Measurements from ENCODE around the gene PAPOLG. TPM values are rescaled to one million over a fixed set of nuclear protein-coding genes. Genes with fewer than 3 reads are reported as not detected.

Gene PAPOLG
- total and polyA plus RNA-seq, 2 of the 4 experiments (the other 2 are of a cell fraction), result 3.5 to 12.4 TPM

GRCh38 chr2:60821133-60821469 is 65.0 kb downstream of the PAPOLG start:
- no CpG with 5 or more reads among the region's 3 CpGs for WGBS, 2 experiments (ENCODE audit: extremely low coverage in 2 of 2, insufficient read length in 1 of 2)
- Histone ChIP-seq H3K9me3 (ENCODE audit: control insufficient read depth, insufficient read depth, low read length) (no peaks in the 10 kb centered on the region), H3K4me1 (ENCODE audit: control insufficient read depth, insufficient read depth, low read length) (no peaks in the 10 kb centered on the region), H2BK15ac (ENCODE audit: low read depth, low read length) (no peak overlapping the region), H3K4me3 (ENCODE audit: insufficient read depth, low read depth, low read length) (no peak overlapping the region), H3K4me2 (ENCODE audit: low read depth, low read length) (no peak overlapping the region), H2AK9ac (replicated peaks; ENCODE audit: low read depth, low read length, poor library complexity) (no peak overlapping the region), H3K27ac (ENCODE audit: insufficient read depth, low read length) (no peak overlapping the region), H3K18ac (ENCODE audit: low read depth, low read length) (no peak overlapping the region), H2BK20ac (ENCODE audit: low read depth, low read length) (no peak overlapping the region), H2BK5ac (ENCODE audit: low read depth, low read length, poor library complexity, severe bottlenecking) (no peak overlapping the region), H3K27me3 (ENCODE audit: control insufficient read depth, insufficient read depth, low read length) (peaks cover 17% of the 10 kb centered on the region), H3K14ac (replicated peaks; ENCODE audit: low read depth, low read length) (no peak overlapping the region), H3K56ac (ENCODE audit: extremely low read depth, insufficient read depth, low read length) (no peak overlapping the region), H3K9ac (ENCODE audit: low read depth, low read length) (no peak overlapping the region), H3K23ac (ENCODE audit: low read depth, low read length) (no peak overlapping the region), H3K79me1 (ENCODE audit: low read depth in 1 of 2, low read length in 2 of 2) (no peaks in the 10 kb centered on the region), H3K9me1 (ENCODE audit: insufficient read depth, low read length) (no peaks in the 10 kb centered on the region), H4K8ac (ENCODE audit: low read depth in 2 of 2, low read length in 2 of 2) (no peak overlapping the region), H3K36me3 (ENCODE audit: control insufficient read depth, insufficient read depth, low read length) (no peaks in the 10 kb centered on the region), H2AFZ (replicated peaks; ENCODE audit: low read length, poor library complexity) (no peak overlapping the region), H4K20me1 (ENCODE audit: insufficient read depth, low read length) (no peaks in the 10 kb centered on the region), H3K4ac (ENCODE audit: low read depth, low read length) (no peak overlapping the region), H4K91ac (ENCODE audit: insufficient read depth, low read depth, low read length) (no peak overlapping the region), H2BK120ac (ENCODE audit: low read depth, low read length) (no peak overlapping the region), H2AK5ac (ENCODE audit: low read depth, low read length) (no peak overlapping the region), H4K5ac (ENCODE audit: low read depth, low read length) (no peak overlapping the region)
- no TSS peak for BruUV-seq (replicated peaks)
- in situ Hi-C loops (cut with MboI; ENCODE audit: low sequenced_read_pairs), result no loop called here
- POLR2A ChIA-PET (ENCODE audit: unreplicated experiment), result no interaction called here
- intact Hi-C loops (cut with micrococcal nuclease), result no loop called here
- dilution Hi-C loops (cut with HindIII; ENCODE audit: low sequenced_read_pairs, unreplicated experiment), result no loop called here
- CTCF ChIA-PET, result interaction anchor here (1.4 kb wide), 1 partner anchor 146 kb away, joined by 3 read pairs; no protein-coding TSS in a partner anchor
- DNase-seq, result no peak
- no peak for ATAC-seq (ENCODE audit: low read depth)
- TF ChIP-seq ELK1 (IDR thresholded peaks at IDR 0.05; ENCODE audit: borderline replicate concordance, low read depth, low read length) (no peak), POLR2A (IDR thresholded peaks at IDR 0.05; ENCODE audit: low read depth, low read length) (no peak), MXI1 (IDR thresholded peaks at IDR 0.05; ENCODE audit: borderline replicate concordance, low read depth, low read length) (no peak), SMC3 (IDR thresholded peaks at IDR 0.05; ENCODE audit: low read depth, low read length) (no peak), NFE2L2 (IDR thresholded peaks at IDR 0.05; ENCODE audit: low read depth, low read length) (no peak), MAFK (IDR thresholded peaks at IDR 0.05; ENCODE audit: low read depth, low read length) (no peak), CTCF (conservative IDR thresholded peaks at IDR 0.05; ENCODE audit: low read depth, low read length) (no peak), RFX5 (IDR thresholded peaks at IDR 0.05; ENCODE audit: low read depth, low read length) (no peak), CEBPB (IDR thresholded peaks at IDR 0.05; ENCODE audit: low read depth, low read length) (no peak), CHD1 (IDR thresholded peaks at IDR 0.05; ENCODE audit: low read depth, low read length) (no peak), FOS (IDR thresholded peaks at IDR 0.05; ENCODE audit: low read depth, low read length) (no peak), USF2 (IDR thresholded peaks at IDR 0.05; ENCODE audit: low read depth, low read length) (no peak), RAD21 (IDR thresholded peaks at IDR 0.05; ENCODE audit: low read length) (no peak), MAZ (IDR thresholded peaks at IDR 0.05; ENCODE audit: borderline replicate concordance, low read depth, low read length) (no peak), BHLHE40 (IDR thresholded peaks at IDR 0.05; ENCODE audit: low read depth, low read length) (no peak), RCOR1 (IDR thresholded peaks at IDR 0.05; ENCODE audit: insufficient replicate concordance, low read length) (no peak)
